GM23338 (cell line): ENCODE results near the gene PLA1A.

Experiments
- CREB1 ChIP-seq: fragments of 250-450 bp; sonication (Bioruptor Pico); IDR thresholded peaks from 2 replicates; pipeline ENCODE4 v1.5.0; 2020; ENCODE audit warnings: low read depth, mild to moderate bottlenecking, moderate library complexity
- EZH2 ChIP-seq: fragments of 200-600 bp; sonication (generic); IDR thresholded peaks from one replicate; pipeline ENCODE4 v1.8.0; 2017; ENCODE audit warnings: antibody characterized with exemption, mild to moderate bottlenecking, low read depth; ENCODE audit not compliant: unreplicated experiment
- EZH2phosphoT487 ChIP-seq: fragments of 200-600 bp; sonication (generic); IDR thresholded peaks from one replicate; pipeline ENCODE4 v1.8.1; 2018; ENCODE audit warnings: antibody characterized with exemption; ENCODE audit not compliant: unreplicated experiment
- JUNB ChIP-seq: IDR thresholded peaks from one replicate; pipeline ENCODE4 v1.6.1; 2016; ENCODE audit warnings: antibody characterized with exemption; ENCODE audit not compliant: unreplicated experiment
- NANOG ChIP-seq: IDR thresholded peaks from 2 replicates; pipeline ENCODE4 v1.6.1; 2016; ENCODE audit warnings: antibody characterized with exemption, borderline replicate concordance
- POLR2AphosphoS5 ChIP-seq: IDR thresholded peaks from 2 replicates; pipeline ENCODE4 v1.6.1; 2016; ENCODE audit warnings: antibody characterized with exemption, low read depth
- STAT1 ChIP-seq: IDR thresholded peaks from one replicate; pipeline ENCODE4 v1.6.1; 2016; ENCODE audit warnings: antibody characterized with exemption; ENCODE audit not compliant: unreplicated experiment
- ZNF114 ChIP-seq: fragments of 250-450 bp; sonication (Bioruptor Pico); IDR thresholded peaks from 2 replicates; pipeline ENCODE4 v1.5.0; 2020; ENCODE audit warnings: mild to moderate bottlenecking, moderate library complexity
- TF ChIP-seq, protein P1 (sequence below), 2 experiments: fragments of 200-600 bp in 1 of 2; sonication (generic) in 1 of 2; conservative IDR thresholded peaks; 2 replicates each; pipeline versions ENCODE4 v1.5.1 to v1.6.1; 2016 to 2017; ENCODE audit warnings: antibody characterized with exemption in 2 of 2, low read depth in 2 of 2, mild to moderate bottlenecking in 2 of 2, moderate library complexity in 1 of 2
- TF ChIP-seq, protein P2 (sequence below): IDR thresholded peaks from one replicate; pipeline ENCODE4 v1.6.1; 2018; ENCODE audit warnings: antibody characterized with exemption; ENCODE audit not compliant: unreplicated experiment
- TF ChIP-seq, protein P3 (sequence below): IDR thresholded peaks from 2 replicates; pipeline ENCODE4 v1.6.1; 2016; ENCODE audit warnings: antibody characterized with exemption

DNA sequence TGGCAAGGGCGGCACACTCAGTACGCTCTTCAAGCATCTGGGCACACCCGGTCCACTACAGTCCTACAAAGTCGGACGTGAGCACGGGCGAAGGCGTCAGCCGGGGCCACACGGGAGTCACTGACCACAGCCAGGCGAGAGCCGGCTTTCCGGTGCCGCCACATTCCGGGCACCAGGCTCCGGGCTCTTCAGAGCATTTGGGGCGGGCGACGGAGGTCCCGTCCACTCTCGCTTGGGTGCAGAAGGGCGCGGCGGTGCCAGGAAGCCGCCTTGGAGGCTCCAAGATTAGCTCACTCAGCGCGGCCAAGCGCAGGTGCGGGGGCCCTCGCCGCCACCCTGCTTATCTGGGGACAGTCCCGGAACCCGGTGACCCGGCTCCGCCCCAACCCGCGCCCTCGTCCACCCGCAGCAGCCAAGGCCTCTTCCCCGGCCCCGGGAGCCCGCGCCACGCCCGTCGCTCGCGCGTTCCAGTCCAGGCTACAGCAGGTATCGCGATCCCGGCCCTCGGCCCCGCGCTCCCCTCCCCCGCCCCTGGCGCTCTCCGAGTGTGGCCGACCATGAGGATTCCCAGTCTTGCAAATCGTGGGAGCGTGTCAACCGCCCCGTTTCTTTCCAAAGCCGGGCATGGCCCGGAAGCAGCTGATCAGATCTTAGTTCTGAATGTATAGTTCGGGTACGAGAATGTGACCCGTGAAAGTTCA lies 18.2 kb upstream of the PLA1A start, which contains the start of gene ADPRH:
- TF ChIP-seq, protein P1, sequence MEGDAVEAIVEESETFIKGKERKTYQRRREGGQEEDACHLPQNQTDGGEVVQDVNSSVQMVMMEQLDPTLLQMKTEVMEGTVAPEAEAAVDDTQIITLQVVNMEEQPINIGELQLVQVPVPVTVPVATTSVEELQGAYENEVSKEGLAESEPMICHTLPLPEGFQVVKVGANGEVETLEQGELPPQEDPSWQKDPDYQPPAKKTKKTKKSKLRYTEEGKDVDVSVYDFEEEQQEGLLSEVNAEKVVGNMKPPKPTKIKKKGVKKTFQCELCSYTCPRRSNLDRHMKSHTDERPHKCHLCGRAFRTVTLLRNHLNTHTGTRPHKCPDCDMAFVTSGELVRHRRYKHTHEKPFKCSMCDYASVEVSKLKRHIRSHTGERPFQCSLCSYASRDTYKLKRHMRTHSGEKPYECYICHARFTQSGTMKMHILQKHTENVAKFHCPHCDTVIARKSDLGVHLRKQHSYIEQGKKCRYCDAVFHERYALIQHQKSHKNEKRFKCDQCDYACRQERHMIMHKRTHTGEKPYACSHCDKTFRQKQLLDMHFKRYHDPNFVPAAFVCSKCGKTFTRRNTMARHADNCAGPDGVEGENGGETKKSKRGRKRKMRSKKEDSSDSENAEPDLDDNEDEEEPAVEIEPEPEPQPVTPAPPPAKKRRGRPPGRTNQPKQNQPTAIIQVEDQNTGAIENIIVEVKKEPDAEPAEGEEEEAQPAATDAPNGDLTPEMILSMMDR (conservative IDR thresholded peaks at IDR 0.05; ENCODE audit: low read depth in 2 of 2): no peak
- TF ChIP-seq EZH2: no peak
- TF ChIP-seq, protein P2, sequence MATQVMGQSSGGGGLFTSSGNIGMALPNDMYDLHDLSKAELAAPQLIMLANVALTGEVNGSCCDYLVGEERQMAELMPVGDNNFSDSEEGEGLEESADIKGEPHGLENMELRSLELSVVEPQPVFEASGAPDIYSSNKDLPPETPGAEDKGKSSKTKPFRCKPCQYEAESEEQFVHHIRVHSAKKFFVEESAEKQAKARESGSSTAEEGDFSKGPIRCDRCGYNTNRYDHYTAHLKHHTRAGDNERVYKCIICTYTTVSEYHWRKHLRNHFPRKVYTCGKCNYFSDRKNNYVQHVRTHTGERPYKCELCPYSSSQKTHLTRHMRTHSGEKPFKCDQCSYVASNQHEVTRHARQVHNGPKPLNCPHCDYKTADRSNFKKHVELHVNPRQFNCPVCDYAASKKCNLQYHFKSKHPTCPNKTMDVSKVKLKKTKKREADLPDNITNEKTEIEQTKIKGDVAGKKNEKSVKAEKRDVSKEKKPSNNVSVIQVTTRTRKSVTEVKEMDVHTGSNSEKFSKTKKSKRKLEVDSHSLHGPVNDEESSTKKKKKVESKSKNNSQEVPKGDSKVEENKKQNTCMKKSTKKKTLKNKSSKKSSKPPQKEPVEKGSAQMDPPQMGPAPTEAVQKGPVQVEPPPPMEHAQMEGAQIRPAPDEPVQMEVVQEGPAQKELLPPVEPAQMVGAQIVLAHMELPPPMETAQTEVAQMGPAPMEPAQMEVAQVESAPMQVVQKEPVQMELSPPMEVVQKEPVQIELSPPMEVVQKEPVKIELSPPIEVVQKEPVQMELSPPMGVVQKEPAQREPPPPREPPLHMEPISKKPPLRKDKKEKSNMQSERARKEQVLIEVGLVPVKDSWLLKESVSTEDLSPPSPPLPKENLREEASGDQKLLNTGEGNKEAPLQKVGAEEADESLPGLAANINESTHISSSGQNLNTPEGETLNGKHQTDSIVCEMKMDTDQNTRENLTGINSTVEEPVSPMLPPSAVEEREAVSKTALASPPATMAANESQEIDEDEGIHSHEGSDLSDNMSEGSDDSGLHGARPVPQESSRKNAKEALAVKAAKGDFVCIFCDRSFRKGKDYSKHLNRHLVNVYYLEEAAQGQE: no peak
- peak; percentile 67 for TF ChIP-seq POLR2AphosphoS5
- TF ChIP-seq ZNF114 (CRISPR knock-in tag): no peak
- TF ChIP-seq CREB1 (CRISPR knock-in tag): no peak
- TF ChIP-seq, protein P3, sequence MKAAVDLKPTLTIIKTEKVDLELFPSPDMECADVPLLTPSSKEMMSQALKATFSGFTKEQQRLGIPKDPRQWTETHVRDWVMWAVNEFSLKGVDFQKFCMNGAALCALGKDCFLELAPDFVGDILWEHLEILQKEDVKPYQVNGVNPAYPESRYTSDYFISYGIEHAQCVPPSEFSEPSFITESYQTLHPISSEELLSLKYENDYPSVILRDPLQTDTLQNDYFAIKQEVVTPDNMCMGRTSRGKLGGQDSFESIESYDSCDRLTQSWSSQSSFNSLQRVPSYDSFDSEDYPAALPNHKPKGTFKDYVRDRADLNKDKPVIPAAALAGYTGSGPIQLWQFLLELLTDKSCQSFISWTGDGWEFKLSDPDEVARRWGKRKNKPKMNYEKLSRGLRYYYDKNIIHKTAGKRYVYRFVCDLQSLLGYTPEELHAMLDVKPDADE: no peak
- no peak for TF ChIP-seq NANOG
- no peak for TF ChIP-seq EZH2phosphoT487
- no peak for TF ChIP-seq STAT1
- TF ChIP-seq JUNB: no peak
